Erythroblast (primary cell): ENCODE data around the gene PMP22.

Source experiments
- GATA1 ChIP-seq: IDR thresholded peaks from 2 replicates; pipeline ENCODE4 v1.6.1; 2011; ENCODE audit warnings: low read depth, mild to moderate bottlenecking, control low read depth, low read length, moderate library complexity
- POLR2A ChIP-seq: IDR thresholded peaks from 2 replicates; pipeline ENCODE4 v1.6.1; 2011; ENCODE audit warnings: mild to moderate bottlenecking, low read length

DNA sequence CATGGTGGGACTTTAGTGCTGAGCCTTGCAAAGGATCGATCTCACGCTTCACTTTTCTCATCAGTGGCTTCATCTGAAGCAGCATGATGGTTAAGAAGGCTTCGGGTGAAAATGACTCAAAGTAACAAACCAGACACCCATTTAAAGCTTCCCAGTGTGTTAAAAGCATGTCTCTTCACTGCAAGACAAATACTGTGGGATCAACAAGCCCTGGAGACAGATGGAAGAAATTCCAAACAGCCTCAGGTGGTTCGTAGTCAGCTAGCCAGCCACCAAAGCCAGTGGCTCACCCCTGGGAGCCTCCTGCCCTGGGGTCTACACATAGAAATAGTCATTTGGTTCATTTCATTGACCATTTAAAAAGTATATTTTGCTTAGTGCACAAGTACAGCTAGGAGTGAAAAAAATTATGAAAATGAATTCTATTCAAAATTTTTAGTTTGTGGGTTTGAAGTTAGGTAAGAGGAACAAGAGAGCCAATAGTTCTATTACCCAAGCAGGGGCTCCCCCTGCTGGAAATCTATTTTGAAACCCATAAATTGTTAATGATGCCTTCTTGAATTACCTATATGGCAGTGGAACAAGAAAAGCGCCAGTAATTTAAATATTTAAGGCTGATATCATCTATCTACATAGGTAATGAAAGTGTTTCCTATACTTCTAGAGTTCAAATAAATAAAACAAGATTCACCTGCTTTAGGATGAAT is 51.6 kb downstream of the PMP22 start:
- TF ChIP-seq POLR2A (no peak), GATA1 (no peak)
